ENCODE results near the gene CMSS1.

DNA sequence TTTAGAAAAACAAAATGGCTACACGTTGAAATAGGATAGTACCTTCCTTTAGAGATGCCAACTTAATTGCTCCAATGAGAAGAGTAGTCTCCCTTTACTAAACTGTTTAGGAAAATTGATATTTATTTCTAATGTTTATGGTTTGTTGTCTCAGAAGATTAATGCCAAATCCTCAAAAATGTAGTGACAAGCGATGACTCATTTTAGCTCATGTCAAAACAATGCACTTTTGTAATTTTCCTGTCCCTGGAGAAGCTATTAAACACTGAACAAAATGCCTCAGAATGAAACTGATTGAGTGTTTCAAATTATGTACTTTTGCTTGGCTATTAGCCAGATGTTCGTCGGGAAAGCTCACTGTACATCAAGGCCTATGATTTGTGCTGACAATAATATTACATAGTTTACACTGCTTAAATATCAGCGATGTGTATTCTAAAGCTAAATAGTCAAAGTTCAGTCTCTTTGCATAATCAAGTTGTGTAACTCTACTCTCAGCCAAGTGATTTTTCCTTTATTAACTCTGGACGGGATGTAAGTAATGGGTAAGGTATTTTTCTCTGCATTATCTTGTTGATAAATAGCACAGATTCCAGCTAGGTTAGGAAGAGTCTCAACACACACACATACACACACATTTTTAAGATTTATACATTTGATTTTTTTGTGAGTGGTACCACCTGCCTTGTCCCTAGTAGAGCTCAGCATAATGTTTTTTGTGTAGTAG is 83.7 kb downstream of the CMSS1 start:
- TF ChIP-seq, protein P1, sequence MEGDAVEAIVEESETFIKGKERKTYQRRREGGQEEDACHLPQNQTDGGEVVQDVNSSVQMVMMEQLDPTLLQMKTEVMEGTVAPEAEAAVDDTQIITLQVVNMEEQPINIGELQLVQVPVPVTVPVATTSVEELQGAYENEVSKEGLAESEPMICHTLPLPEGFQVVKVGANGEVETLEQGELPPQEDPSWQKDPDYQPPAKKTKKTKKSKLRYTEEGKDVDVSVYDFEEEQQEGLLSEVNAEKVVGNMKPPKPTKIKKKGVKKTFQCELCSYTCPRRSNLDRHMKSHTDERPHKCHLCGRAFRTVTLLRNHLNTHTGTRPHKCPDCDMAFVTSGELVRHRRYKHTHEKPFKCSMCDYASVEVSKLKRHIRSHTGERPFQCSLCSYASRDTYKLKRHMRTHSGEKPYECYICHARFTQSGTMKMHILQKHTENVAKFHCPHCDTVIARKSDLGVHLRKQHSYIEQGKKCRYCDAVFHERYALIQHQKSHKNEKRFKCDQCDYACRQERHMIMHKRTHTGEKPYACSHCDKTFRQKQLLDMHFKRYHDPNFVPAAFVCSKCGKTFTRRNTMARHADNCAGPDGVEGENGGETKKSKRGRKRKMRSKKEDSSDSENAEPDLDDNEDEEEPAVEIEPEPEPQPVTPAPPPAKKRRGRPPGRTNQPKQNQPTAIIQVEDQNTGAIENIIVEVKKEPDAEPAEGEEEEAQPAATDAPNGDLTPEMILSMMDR (tag by site-specific recombination; IDR thresholded peaks at IDR 0.05), result no peak
- TF ChIP-seq ZNF610 (tag by site-specific recombination; IDR thresholded peaks at IDR 0.05; ENCODE audit: borderline replicate concordance), result no peak
